Panc1 (cell line): ENCODE results near the gene SIX3. TPM values are rescaled to one million over a fixed set of nuclear protein-coding genes. Genes with fewer than 3 reads are reported as not detected.

Experiments used
- ATAC-seq: fragments of 200-7000 bp; cut with Tn5 transposase; 2 replicates; pipeline ENCODE4 v1.9.1; 2020; ENCODE audit warnings: mild to moderate bottlenecking, moderate library complexity
- BruUV-seq: library from RNA; stranded (reverse); fragments of 400-500 nt; replicated peaks from 2 replicates; lab custom pipeline; 2021; lab: Mats Ljungman, UMichigan
- CTCF ChIA-PET: fragments of 300-600 bp; sonication (Branson Sonifier 250); formaldehyde crosslinking; loops from one replicate; lab custom pipeline; 2022; ENCODE audit warnings: antibody characterized with exemption; lab: Charles Lee
- POLR2A ChIA-PET: fragments of 300-600 bp; sonication (Branson Sonifier 250); formaldehyde crosslinking; loops from one replicate; lab custom pipeline; 2022; ENCODE audit warnings: antibody characterized with exemption; lab: Charles Lee
- DNase-seq: peaks from one replicate; pipeline ENCODE4 v3.0.0-alpha.2; 2010; ENCODE audit warnings: low read depth, low spot score
- H3K27ac ChIP-seq: 2 replicates; pipeline ENCODE4 v1.5.1; 2011; ENCODE audit warnings: mild to moderate bottlenecking, low read length, inconsistent platforms
- H3K27me3 ChIP-seq: fragments of 200-500 bp; sonication (Bioruptor generic); 2 replicates; pipeline ENCODE4 v1.6.0; 2014; ENCODE audit warnings: low read length, inconsistent platforms; ENCODE audit not compliant: control insufficient read depth, insufficient read depth
- H3K36me3 ChIP-seq: fragments of 200-500 bp; sonication (Bioruptor generic); 2 replicates; pipeline ENCODE4 v1.5.1; 2014; ENCODE audit warnings: inconsistent platforms, mild to moderate bottlenecking, low read length, moderate library complexity; ENCODE audit not compliant: control insufficient read depth, insufficient read depth
- H3K4me1 ChIP-seq: 2 replicates; pipeline ENCODE4 v1.5.1; 2011; ENCODE audit warnings: inconsistent platforms, mild to moderate bottlenecking, low read length, moderate library complexity; ENCODE audit not compliant: control insufficient read depth, insufficient read depth
- H3K4me3 ChIP-seq, 2 experiments: 2 replicates each; pipeline ENCODE4 v1.5.1; 2011 to 2012; ENCODE audit warnings: low read depth in 2 of 2, low read length in 2 of 2, mild to moderate bottlenecking in 2 of 2, inconsistent platforms in 1 of 2, moderate library complexity in 1 of 2
- H3K9me3 ChIP-seq: fragments of 200-500 bp; sonication (Bioruptor generic); 2 replicates; pipeline ENCODE4 v1.5.1; 2014; ENCODE audit warnings: low read depth, mild to moderate bottlenecking, inconsistent platforms, low read length, moderate library complexity; ENCODE audit not compliant: control insufficient read depth, insufficient read depth
- POLR2AphosphoS5 ChIP-seq: IDR thresholded peaks from 2 replicates; pipeline ENCODE4 v1.6.1; 2012; ENCODE audit warnings: mild to moderate bottlenecking, low read depth, low read length, moderate library complexity
- SIN3A ChIP-seq: IDR thresholded peaks from 2 replicates; pipeline ENCODE4 v1.6.1; 2012; ENCODE audit warnings: low read depth, mild to moderate bottlenecking, low read length, moderate library complexity, borderline replicate concordance; ENCODE audit not compliant: insufficient read depth
- TCF7L2 ChIP-seq: IDR thresholded peaks from 2 replicates; pipeline ENCODE4 v1.6.1; 2011; ENCODE audit warnings: mild to moderate bottlenecking, low read depth, low read length, inconsistent platforms
- in situ Hi-C: cut with HindIII; loops from 2 replicates; pipeline ENCODE4 v1.10.0; 2016; ENCODE audit warnings: low sequenced_read_pairs, low pct_unique_long_range_greater_than_20kb
- intact Hi-C: fragments of 100-400 bp; cut with micrococcal nuclease; formaldehyde crosslinking; loops from one replicate; pipeline ENCODE4 v1.10.0; 2022; ENCODE audit not compliant: unreplicated experiment
- total RNA-seq: library from RNA; stranded (reverse); gene quantifications from one replicate; pipeline ENCODE4 v1.2.1, GENCODE V29; 2021; ENCODE audit not compliant: unreplicated experiment
- TF ChIP-seq, protein P1 (sequence below): fragments of 450-650 bp; IDR thresholded peaks from 2 replicates; pipeline ENCODE4 v1.5.1; 2017; ENCODE audit warnings: mild to moderate bottlenecking
- TF ChIP-seq, protein P2 (sequence below), 2 experiments: IDR thresholded peaks; 2 replicates each; pipeline ENCODE4 v1.6.1; 2011 to 2012; ENCODE audit warnings: low read depth in 2 of 2, control low read depth in 1 of 2, low read length in 1 of 2, mild to moderate bottlenecking in 1 of 2, moderate library complexity in 1 of 2; ENCODE audit not compliant: insufficient read depth in 1 of 2

The SIX3 gene
- total RNA-seq, 1 experiment from 2014 or later: 0.21 TPM

GRCh38 chr2:44938287-44939105 lies 3.0 kb upstream of the SIX3 start:
- Histone ChIP-seq H3K4me3 (peak overlapping the region; percentile 46 to 49), H3K27me3 (peaks cover 2% of the 10 kb centered on the region; the same call in 1 of the 2 replicates), H3K4me1 (0 out of 2 replicates have a peak, but pooled peaks cover 5% of the 10 kb centered on the region), H3K27ac (no peak overlapping the region), H3K36me3 (no peaks in the 10 kb centered on the region; the same call in 1 of the 2 replicates), H3K9me3 (no peaks in the 10 kb centered on the region)
- CTCF ChIA-PET: interaction anchor here (0.6 kb wide), 1 partner anchor 399 kb away, joined by 7 read pairs; no protein-coding TSS in a partner anchor
- DNase-seq: no peak
- TF ChIP-seq, protein P1, sequence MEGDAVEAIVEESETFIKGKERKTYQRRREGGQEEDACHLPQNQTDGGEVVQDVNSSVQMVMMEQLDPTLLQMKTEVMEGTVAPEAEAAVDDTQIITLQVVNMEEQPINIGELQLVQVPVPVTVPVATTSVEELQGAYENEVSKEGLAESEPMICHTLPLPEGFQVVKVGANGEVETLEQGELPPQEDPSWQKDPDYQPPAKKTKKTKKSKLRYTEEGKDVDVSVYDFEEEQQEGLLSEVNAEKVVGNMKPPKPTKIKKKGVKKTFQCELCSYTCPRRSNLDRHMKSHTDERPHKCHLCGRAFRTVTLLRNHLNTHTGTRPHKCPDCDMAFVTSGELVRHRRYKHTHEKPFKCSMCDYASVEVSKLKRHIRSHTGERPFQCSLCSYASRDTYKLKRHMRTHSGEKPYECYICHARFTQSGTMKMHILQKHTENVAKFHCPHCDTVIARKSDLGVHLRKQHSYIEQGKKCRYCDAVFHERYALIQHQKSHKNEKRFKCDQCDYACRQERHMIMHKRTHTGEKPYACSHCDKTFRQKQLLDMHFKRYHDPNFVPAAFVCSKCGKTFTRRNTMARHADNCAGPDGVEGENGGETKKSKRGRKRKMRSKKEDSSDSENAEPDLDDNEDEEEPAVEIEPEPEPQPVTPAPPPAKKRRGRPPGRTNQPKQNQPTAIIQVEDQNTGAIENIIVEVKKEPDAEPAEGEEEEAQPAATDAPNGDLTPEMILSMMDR: no peak
- TF ChIP-seq TCF7L2 (no peak), POLR2AphosphoS5 (no peak), SIN3A (no peak)
- TF ChIP-seq, protein P2, sequence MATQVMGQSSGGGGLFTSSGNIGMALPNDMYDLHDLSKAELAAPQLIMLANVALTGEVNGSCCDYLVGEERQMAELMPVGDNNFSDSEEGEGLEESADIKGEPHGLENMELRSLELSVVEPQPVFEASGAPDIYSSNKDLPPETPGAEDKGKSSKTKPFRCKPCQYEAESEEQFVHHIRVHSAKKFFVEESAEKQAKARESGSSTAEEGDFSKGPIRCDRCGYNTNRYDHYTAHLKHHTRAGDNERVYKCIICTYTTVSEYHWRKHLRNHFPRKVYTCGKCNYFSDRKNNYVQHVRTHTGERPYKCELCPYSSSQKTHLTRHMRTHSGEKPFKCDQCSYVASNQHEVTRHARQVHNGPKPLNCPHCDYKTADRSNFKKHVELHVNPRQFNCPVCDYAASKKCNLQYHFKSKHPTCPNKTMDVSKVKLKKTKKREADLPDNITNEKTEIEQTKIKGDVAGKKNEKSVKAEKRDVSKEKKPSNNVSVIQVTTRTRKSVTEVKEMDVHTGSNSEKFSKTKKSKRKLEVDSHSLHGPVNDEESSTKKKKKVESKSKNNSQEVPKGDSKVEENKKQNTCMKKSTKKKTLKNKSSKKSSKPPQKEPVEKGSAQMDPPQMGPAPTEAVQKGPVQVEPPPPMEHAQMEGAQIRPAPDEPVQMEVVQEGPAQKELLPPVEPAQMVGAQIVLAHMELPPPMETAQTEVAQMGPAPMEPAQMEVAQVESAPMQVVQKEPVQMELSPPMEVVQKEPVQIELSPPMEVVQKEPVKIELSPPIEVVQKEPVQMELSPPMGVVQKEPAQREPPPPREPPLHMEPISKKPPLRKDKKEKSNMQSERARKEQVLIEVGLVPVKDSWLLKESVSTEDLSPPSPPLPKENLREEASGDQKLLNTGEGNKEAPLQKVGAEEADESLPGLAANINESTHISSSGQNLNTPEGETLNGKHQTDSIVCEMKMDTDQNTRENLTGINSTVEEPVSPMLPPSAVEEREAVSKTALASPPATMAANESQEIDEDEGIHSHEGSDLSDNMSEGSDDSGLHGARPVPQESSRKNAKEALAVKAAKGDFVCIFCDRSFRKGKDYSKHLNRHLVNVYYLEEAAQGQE (IDR thresholded peaks at IDR 0.05; ENCODE audit: insufficient read depth in 1 of 2, low read depth in 2 of 2, low read length in 1 of 2): no peak
- intact Hi-C loops: no loop called here
- POLR2A ChIA-PET: no interaction called here
- in situ Hi-C loops: no loop called here
- BruUV-seq: no TSS peak
- peak; percentile 56 for ATAC-seq

DNA sequence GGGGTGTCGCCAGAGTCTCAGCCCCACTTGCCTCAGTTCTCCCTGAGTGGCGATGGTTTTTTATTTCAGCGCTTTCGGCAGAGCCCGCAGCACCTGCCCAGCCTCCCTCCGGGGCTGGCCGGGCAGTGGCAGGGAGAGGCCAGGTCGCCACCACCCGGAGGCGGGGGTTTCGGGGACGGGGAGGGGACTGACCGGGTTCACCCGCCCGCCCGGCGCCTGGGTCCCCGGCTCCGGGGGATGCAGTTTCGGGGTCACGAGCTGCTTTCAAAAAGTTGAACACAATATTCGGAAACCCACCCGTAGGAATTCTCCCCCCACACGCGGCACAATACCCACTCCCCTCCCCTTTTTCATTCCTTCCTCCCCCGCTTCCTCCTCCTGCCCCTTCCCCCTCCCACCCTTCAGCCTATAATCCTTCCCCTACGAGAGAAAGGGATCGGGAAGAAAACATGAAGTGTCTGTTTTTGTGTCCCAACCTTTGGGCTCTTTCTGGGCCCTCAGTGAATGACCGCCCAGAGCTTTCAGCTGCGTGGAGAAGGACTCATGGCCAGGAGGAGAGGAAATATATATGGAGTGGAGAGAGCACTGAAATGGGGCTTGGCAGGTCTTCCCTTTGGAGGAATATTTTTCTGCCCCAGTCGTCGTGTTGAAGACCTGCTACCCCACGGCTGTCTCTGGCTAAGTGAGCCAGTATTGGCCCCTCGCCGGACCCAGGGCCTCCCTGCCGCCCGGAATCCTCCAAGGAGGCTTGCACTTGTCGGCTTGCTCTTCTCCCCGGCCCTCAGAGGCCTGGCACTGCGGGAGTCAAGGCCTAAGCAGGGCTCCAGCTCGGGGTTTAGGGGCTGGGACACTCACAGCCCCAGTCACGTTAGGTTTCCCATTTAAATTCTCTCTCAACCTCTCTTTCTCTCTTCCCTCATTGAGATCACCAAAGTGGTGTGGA lies 2.1 kb upstream of the SIX3 start:
- CTCF ChIA-PET: interaction anchor here (0.6 kb wide), 1 partner anchor 13 kb away, joined by 10 read pairs; no protein-coding TSS in a partner anchor
- in situ Hi-C loops: no loop called here
- Histone ChIP-seq H3K27ac (no peak overlapping the region), H3K4me3 (peak overlapping the region; percentile 46 to 49), H3K4me1 (0 out of 2 replicates have a peak, but pooled peaks cover 5% of the 10 kb centered on the region), H3K9me3 (no peaks in the 10 kb centered on the region), H3K36me3 (no peaks in the 10 kb centered on the region; the same call in 1 of the 2 replicates), H3K27me3 (peaks cover 2% of the 10 kb centered on the region; the same call in 1 of the 2 replicates)
- POLR2A ChIA-PET: no interaction called here
- no TSS peak for BruUV-seq
- intact Hi-C loops: no loop called here
- ATAC-seq: peak; percentile 10; the same call in 1 of the 2 replicates
- TF ChIP-seq SIN3A (no peak), TCF7L2 (no peak), POLR2AphosphoS5 (no peak)
- TF ChIP-seq, protein P2 (IDR thresholded peaks at IDR 0.05; ENCODE audit: insufficient read depth in 1 of 2, low read depth in 2 of 2, low read length in 1 of 2): no peak
- TF ChIP-seq, protein P1: no peak
- DNase-seq: no peak
